ENCODE measurements around the gene THUMPD2.
A peak's percentile ranks its signal among the peaks of the same experiment; 100 is the strongest.

Gene THUMPD2

DNA sequence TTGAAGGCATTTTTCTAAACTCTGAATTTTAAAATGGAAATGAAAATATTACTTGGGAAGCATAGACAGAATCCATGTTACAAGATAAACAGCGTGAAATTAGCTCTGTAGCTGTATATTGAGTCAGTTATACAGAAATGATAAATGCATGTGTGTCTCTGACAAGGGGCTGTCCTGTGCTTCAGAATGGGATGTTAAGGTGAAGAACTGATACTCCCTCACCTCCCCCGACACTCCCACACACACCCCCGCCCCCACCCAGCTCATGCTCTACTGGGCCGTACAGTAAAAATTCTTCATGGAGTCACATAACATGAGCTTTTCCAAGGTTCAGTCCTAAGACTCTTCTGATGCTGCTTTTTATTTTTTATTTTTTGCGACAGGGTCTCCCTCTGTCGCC, 869 bp upstream of the THUMPD2 start:
- Histone ChIP-seq H3K4me1 (ENCODE audit: insufficient read depth, insufficient read length) (no peaks in the 10 kb centered on the region), H3K4me3 (ENCODE audit: insufficient read length, low read depth) (no peak overlapping the region)

DNA sequence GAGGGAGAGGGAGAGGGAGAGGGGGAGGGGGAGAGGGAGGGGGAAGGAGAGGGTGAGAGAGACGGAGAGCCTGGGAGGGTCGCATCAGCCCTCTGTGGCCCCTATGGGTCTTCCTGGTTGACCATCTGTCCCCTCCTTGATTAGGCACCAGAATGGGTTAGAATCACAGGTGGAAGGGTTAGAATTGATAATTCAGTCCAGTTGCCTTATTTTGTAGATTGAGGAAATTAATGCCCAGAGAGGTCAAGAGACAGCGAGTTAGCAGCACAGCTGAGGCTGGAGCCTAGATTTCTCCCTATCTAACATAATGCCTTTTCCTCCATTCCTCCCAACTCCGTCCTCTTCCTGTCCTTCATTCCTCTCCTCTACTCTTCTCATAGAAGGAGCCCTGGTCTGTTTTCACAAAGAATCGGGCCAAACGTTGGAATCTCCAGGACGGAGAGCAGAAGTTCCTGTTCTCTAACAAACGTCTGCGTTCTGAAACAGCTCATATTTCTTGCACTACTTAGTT, 338 bp upstream of the THUMPD2 start:
- H3K4me1 ChIP-seq (ENCODE audit: insufficient read depth, insufficient read length): no peaks in the 10 kb centered on the region
- no peak for DNase-seq (ENCODE audit: low read depth, low spot score)

More for the DNA sequence above, 869 bp upstream of the THUMPD2 start:
- Histone ChIP-seq H3K9me3 (ENCODE audit: insufficient read depth, low read length) (no peaks in the 10 kb centered on the region), H3K27me3 (ENCODE audit: insufficient read depth, insufficient read length) (no peaks in the 10 kb centered on the region), H3K9ac (ENCODE audit: insufficient read length, low read depth) (no peak overlapping the region), H3K36me3 (ENCODE audit: insufficient read depth, insufficient read length, low read length) (no peaks in the 10 kb centered on the region)
- no peak for TF ChIP-seq YY1 (IDR thresholded peaks at IDR 0.05; ENCODE audit: insufficient read depth, insufficient read length)
- TF ChIP-seq SUZ12 (IDR thresholded peaks at IDR 0.05; ENCODE audit: extremely low read depth, insufficient read depth, insufficient read length): no peak
- no peak for TF ChIP-seq ZNF274 (IDR thresholded peaks at IDR 0.05; ENCODE audit: low read depth, low read length)
- no peak for DNase-seq (ENCODE audit: low read depth, low spot score)

DNA sequence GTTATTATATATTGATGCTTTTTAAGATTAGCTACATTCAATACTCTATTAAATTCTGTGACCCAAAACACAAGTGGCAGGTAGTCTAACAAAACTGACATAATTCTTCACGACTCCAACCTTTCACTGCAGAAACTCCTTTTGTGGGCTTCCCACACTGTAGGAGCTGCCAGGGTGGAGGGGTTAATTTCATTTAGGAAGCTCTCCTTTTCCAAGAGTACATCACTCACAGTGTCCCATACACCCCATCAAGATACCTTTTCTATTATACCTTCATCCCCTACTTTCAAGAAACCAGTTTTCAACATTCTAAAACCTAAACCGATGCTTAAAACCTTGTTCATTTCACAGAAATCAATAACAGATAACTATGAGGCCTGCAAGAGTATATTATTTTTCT, 825 bp downstream of the THUMPD2 start:
- no peak for DNase-seq (ENCODE audit: low read depth, low spot score)
- Histone ChIP-seq H3K9ac (ENCODE audit: insufficient read length, low read depth) (no peak overlapping the region), H3K4me1 (ENCODE audit: insufficient read depth, insufficient read length) (no peaks in the 10 kb centered on the region), H3K36me3 (ENCODE audit: insufficient read depth, insufficient read length, low read length) (no peaks in the 10 kb centered on the region), H3K27me3 (ENCODE audit: insufficient read depth, insufficient read length) (no peaks in the 10 kb centered on the region), H3K4me3 (ENCODE audit: insufficient read length, low read depth) (no peak overlapping the region), H3K9me3 (ENCODE audit: insufficient read depth, low read length) (no peaks in the 10 kb centered on the region)
- no peak for TF ChIP-seq YY1 (IDR thresholded peaks at IDR 0.05; ENCODE audit: insufficient read depth, insufficient read length)

More for the DNA sequence above, 338 bp upstream of the THUMPD2 start:
- no peak overlapping the region for H3K9ac ChIP-seq (ENCODE audit: insufficient read length, low read depth)
- no peak overlapping the region for H3K4me3 ChIP-seq (ENCODE audit: insufficient read length, low read depth)
- no peaks in the 10 kb centered on the region for H3K9me3 ChIP-seq (ENCODE audit: insufficient read depth, low read length)
- no peaks in the 10 kb centered on the region for H3K36me3 ChIP-seq (ENCODE audit: insufficient read depth, insufficient read length, low read length)
- TF ChIP-seq ZNF274 (IDR thresholded peaks at IDR 0.05; ENCODE audit: low read depth, low read length): no peak
- no peak for TF ChIP-seq YY1 (IDR thresholded peaks at IDR 0.05; ENCODE audit: insufficient read depth, insufficient read length)
- H3K27me3 ChIP-seq (ENCODE audit: insufficient read depth, insufficient read length): no peaks in the 10 kb centered on the region

DNA sequence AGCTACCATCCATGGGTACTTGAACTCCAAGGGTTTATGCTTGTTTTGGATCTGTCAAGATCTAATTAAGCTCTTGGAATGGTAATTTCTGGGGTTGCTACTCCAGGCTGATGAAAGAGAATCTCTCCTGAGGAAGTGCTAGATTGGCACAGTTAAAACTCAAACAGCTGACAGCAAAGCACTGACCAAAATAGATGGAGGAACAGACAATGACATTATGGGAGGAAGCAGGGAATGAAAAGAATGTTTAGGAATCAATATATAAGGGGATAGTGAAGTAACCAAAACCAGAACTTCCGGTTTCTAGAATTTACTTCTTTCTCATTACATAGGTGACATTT, 6.3 kb downstream of the THUMPD2 start:
- Histone ChIP-seq H3K4me3 (ENCODE audit: insufficient read length, low read depth) (no peak overlapping the region), H3K9ac (ENCODE audit: insufficient read length, low read depth) (no peak overlapping the region), H3K36me3 (ENCODE audit: insufficient read depth, insufficient read length, low read length) (no peaks in the 10 kb centered on the region), H3K27me3 (ENCODE audit: insufficient read depth, insufficient read length) (no peaks in the 10 kb centered on the region), H3K4me1 (ENCODE audit: insufficient read depth, insufficient read length) (no peaks in the 10 kb centered on the region), H3K9me3 (ENCODE audit: insufficient read depth, low read length) (no peaks in the 10 kb centered on the region)
- TF ChIP-seq SUZ12 (IDR thresholded peaks at IDR 0.05; ENCODE audit: extremely low read depth, insufficient read depth, insufficient read length) (no peak), YY1 (IDR thresholded peaks at IDR 0.05; ENCODE audit: insufficient read depth, insufficient read length) (no peak), ZNF274 (IDR thresholded peaks at IDR 0.05; ENCODE audit: low read depth, low read length) (no peak)
- no peak for DNase-seq (ENCODE audit: low read depth, low spot score)

DNA sequence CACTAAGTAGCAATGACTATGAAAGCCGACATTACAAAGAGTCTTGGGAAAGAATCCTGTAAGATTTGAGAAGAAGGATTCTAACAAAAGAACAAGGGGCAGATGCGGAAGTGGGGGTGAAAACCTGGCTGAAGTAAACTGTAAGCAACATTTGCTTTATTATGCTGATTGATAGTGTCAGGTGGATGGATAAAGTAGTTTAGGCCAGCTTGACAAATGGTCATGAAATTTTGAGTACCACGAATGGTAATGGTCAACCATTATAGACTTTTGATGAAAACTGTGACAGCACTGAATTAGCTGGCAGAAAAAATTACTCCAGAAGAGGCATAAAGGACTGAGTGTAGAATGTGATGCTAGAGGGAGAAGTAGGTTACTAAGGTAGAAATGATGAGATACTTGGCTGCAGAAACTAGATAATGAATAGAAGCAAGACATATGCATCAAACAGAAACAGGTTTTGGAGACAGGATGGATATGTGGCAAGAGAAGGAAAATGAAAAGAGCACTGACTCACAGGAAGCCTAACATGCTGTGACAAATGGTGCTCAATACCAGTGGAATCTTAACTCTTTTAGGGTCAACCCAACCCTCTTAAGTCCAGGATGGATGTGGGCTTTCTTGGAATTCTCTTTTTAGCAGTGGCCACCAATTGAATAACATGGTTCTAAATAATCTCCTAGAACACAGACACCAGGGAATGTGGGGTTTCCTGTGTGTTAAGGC, 6.8 kb downstream of the THUMPD2 start:
- TF ChIP-seq SUZ12 (IDR thresholded peaks at IDR 0.05; ENCODE audit: extremely low read depth, insufficient read depth, insufficient read length) (no peak), YY1 (IDR thresholded peaks at IDR 0.05; ENCODE audit: insufficient read depth, insufficient read length) (no peak), ZNF274 (IDR thresholded peaks at IDR 0.05; ENCODE audit: low read depth, low read length) (no peak)
- Histone ChIP-seq H3K36me3 (ENCODE audit: insufficient read depth, insufficient read length, low read length) (no peaks in the 10 kb centered on the region), H3K9me3 (ENCODE audit: insufficient read depth, low read length) (no peaks in the 10 kb centered on the region), H3K4me3 (ENCODE audit: insufficient read length, low read depth) (no peak overlapping the region), H3K4me1 (ENCODE audit: insufficient read depth, insufficient read length) (no peaks in the 10 kb centered on the region), H3K27me3 (ENCODE audit: insufficient read depth, insufficient read length) (no peaks in the 10 kb centered on the region), H3K9ac (ENCODE audit: insufficient read length, low read depth) (no peak overlapping the region)
- peak; percentile 8 for DNase-seq (ENCODE audit: low read depth, low spot score)

DNA sequence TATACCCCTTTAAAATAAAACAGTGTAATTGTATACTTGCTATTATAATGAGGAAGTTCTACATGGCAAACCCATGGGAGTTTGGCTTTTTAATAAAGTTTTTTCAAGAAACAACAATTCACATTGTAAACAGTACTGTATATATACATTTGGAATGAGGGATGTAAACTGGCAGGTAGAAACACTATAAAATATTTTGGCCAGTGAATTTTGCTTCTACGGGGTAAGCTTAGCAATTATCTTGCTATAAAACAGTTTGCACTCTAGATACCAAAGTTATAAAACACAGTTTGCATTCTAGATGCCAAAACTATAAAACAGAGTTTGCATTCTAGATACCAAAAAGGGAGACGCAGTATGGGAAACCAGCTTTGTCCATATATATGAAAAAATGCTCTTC, 16.6 kb downstream of the THUMPD2 start:
- no peak for DNase-seq (ENCODE audit: low read depth, low spot score)
- H3K9ac ChIP-seq (ENCODE audit: insufficient read length, low read depth): no peak overlapping the region
- H3K4me3 ChIP-seq (ENCODE audit: insufficient read length, low read depth): no peak overlapping the region
- H3K9me3 ChIP-seq (ENCODE audit: insufficient read depth, low read length): no peaks in the 10 kb centered on the region
- TF ChIP-seq YY1 (IDR thresholded peaks at IDR 0.05; ENCODE audit: insufficient read depth, insufficient read length) (no peak), ZNF274 (IDR thresholded peaks at IDR 0.05; ENCODE audit: low read depth, low read length) (no peak), SUZ12 (IDR thresholded peaks at IDR 0.05; ENCODE audit: extremely low read depth, insufficient read depth, insufficient read length) (no peak)
- no peaks in the 10 kb centered on the region for H3K36me3 ChIP-seq (ENCODE audit: insufficient read depth, insufficient read length, low read length)
- no peaks in the 10 kb centered on the region for H3K27me3 ChIP-seq (ENCODE audit: insufficient read depth, insufficient read length)
- no peaks in the 10 kb centered on the region for H3K4me1 ChIP-seq (ENCODE audit: insufficient read depth, insufficient read length)

DNA sequence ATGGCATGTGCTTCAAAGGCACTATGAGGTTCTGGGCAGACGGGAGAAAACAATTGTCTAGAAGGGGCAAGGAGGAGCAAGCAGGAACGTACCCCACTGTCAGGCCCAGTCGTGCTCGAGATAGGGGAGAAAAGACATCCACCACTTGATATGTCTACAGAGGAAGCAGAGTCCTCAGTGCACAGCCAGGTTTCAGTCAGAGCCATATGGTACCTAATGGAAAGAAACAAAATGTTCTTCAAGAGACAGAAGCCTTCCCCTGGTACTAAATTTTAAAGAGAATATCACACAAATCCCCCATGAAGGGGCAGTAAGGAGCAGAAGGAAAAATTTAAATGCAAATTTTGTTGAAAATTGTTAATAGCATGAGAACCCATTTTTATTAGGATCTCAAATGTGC, 21.9 kb downstream of the THUMPD2 start:
- Histone ChIP-seq H3K4me1 (ENCODE audit: insufficient read depth, insufficient read length) (no peaks in the 10 kb centered on the region), H3K9me3 (ENCODE audit: insufficient read depth, low read length) (no peaks in the 10 kb centered on the region; the same call in 1 of the 2 replicates), H3K9ac (ENCODE audit: insufficient read length, low read depth) (no peak overlapping the region), H3K27me3 (ENCODE audit: insufficient read depth, insufficient read length) (no peaks in the 10 kb centered on the region), H3K4me3 (ENCODE audit: insufficient read length, low read depth) (no peak overlapping the region), H3K36me3 (ENCODE audit: insufficient read depth, insufficient read length, low read length) (no peaks in the 10 kb centered on the region)
- DNase-seq (ENCODE audit: low read depth, low spot score): no peak
- TF ChIP-seq YY1 (IDR thresholded peaks at IDR 0.05; ENCODE audit: insufficient read depth, insufficient read length) (no peak), ZNF274 (IDR thresholded peaks at IDR 0.05; ENCODE audit: low read depth, low read length) (no peak), SUZ12 (IDR thresholded peaks at IDR 0.05; ENCODE audit: extremely low read depth, insufficient read depth, insufficient read length) (no peak)
